Measurements from ENCODE around the gene ZSCAN4.

- no peak for TF ChIP-seq POLR2A (IDR thresholded peaks at IDR 0.05)
- no peak for TF ChIP-seq POLR2AphosphoS5 (IDR thresholded peaks at IDR 0.05)
- TF ChIP-seq, protein P1, sequence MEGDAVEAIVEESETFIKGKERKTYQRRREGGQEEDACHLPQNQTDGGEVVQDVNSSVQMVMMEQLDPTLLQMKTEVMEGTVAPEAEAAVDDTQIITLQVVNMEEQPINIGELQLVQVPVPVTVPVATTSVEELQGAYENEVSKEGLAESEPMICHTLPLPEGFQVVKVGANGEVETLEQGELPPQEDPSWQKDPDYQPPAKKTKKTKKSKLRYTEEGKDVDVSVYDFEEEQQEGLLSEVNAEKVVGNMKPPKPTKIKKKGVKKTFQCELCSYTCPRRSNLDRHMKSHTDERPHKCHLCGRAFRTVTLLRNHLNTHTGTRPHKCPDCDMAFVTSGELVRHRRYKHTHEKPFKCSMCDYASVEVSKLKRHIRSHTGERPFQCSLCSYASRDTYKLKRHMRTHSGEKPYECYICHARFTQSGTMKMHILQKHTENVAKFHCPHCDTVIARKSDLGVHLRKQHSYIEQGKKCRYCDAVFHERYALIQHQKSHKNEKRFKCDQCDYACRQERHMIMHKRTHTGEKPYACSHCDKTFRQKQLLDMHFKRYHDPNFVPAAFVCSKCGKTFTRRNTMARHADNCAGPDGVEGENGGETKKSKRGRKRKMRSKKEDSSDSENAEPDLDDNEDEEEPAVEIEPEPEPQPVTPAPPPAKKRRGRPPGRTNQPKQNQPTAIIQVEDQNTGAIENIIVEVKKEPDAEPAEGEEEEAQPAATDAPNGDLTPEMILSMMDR (IDR thresholded peaks at IDR 0.05 in 8 of 11, conservative IDR thresholded peaks at IDR 0.05 in 3 of 11), result no peak
These were observed 18.8 kb downstream of the ZSCAN4 start for GRCh38 chr19:57687363-57688010.

All from spleen (tissue), 7 donors.